DOHH2 (cell line): ENCODE results near the gene UBIAD1.

Source experiments
- CTCF ChIP-seq: fragments of 200-600 bp; sonication (generic); IDR thresholded peaks from one replicate; pipeline ENCODE4 v1.5.1; 2014; ENCODE audit warnings: antibody characterized with exemption, mild to moderate bottlenecking, low read depth, low read length; ENCODE audit not compliant: poor library complexity, severe bottlenecking
- EZH2phosphoT487 ChIP-seq: fragments of 200-600 bp; sonication (generic); IDR thresholded peaks from 2 replicates; pipeline ENCODE4 v1.6.1; 2017; ENCODE audit warnings: borderline replicate concordance, mild to moderate bottlenecking, antibody characterized with exemption, low read length, moderate library complexity, mixed read lengths

DNA sequence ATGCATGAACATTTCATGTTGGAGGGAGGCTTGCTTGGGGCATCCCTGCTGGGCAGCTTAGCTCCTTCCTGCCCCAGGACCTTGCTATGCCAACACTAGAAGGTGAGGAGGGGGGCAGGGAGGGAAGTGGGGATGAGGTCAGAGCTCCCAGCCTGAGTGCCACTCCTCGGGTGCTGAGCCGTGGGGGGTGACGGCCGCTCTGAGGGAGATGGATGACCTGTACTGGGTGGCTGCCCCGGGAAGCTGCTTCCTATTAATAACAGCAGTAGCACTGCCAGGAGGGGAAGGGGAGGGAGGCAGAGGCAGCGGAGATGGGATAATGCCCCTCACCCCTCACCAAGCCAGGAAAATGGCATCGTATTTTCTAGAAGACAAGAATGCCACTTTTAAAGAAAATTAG is 60.6 kb downstream of the UBIAD1 start:
- no peak for TF ChIP-seq CTCF
- TF ChIP-seq EZH2phosphoT487 = no peak
